H7 (cell line): ENCODE measurements around the gene WDR5B. TPM values are rescaled to one million over a fixed set of nuclear protein-coding genes. Genes with fewer than 3 reads are reported as not detected.
"Not testable (repeated sequence)": the region's sequence is repeated elsewhere in the genome, so short reads cannot be mapped to it uniquely, and the experiment has no call there.

ENCODE experiments used
- DNase-seq: peaks from one replicate; pipeline ENCODE4 v3.0.0; 2012
- H3K27me3 ChIP-seq: 2 replicates; pipeline ENCODE4 v1.6.0; 2011; ENCODE audit warnings: mild to moderate bottlenecking, low read length; ENCODE audit not compliant: control insufficient read depth, insufficient read depth
- H3K36me3 ChIP-seq: replicated peaks from 2 replicates; pipeline ENCODE4 v1.5.1; 2011; ENCODE audit warnings: low read length; ENCODE audit not compliant: control insufficient read depth, insufficient read depth
- H3K4me3 ChIP-seq: 2 replicates; pipeline ENCODE4 v1.5.1; 2011; ENCODE audit warnings: low read depth, mild to moderate bottlenecking, control low read depth, low read length, moderate library complexity; ENCODE audit not compliant: insufficient read depth
- total RNA-seq: library from RNA; depleted of rRNA; stranded (reverse); fragments of >200 nt; shearing (Covaris generic); gene quantifications from 2 replicates; pipeline ENCODE4 v1.2.3, GENCODE V29; 2014; rRNA removed

WDR5B gene
- total RNA-seq, 1 experiment from 2014 or later = 1.2 TPM

DNA sequence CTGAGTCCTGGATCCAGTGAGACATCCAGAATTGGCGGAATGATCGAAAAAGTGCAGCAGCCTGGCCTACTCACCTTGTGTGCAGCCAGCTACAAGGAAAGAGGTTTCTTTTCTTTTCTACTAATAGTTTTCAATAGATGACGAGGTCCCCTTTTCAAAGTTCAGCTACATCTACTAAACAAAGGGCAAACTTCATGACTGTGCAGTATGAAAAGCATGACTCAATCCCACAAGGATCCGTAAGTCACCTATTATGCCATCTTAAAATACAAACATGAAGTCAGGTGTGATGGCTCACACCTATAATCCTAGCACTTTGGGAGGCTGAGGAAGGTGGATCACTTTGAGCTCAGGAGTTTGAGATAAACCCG lies 49.5 kb downstream of the WDR5B start:
- peaks cover 13% of the 10 kb centered on the region for H3K36me3 ChIP-seq

GRCh38 chr3:122365582-122366378 lies 50.1 kb downstream of the WDR5B start:
- not testable (repeated sequence) for DNase-seq, H3K4me3 ChIP-seq
- H3K36me3 ChIP-seq = peaks cover 12% of the 10 kb centered on the region

More for the DNA sequence above, 49.5 kb downstream of the WDR5B start:
- no peak for DNase-seq
- no peak overlapping the region for H3K4me3 ChIP-seq
- no peaks in the 10 kb centered on the region for H3K27me3 ChIP-seq

GRCh38 chr3:122365073-122365472 lies 50.8 kb downstream of the WDR5B start:
- Histone ChIP-seq H3K27me3 (no peaks in the 10 kb centered on the region), H3K36me3 (peaks cover 12% of the 10 kb centered on the region), H3K4me3 (no peak overlapping the region)
- no peak for DNase-seq

More at GRCh38 chr3:122365582-122366378, 50.1 kb downstream of the WDR5B start:
- H3K27me3 ChIP-seq = not testable (repeated sequence)

DNA sequence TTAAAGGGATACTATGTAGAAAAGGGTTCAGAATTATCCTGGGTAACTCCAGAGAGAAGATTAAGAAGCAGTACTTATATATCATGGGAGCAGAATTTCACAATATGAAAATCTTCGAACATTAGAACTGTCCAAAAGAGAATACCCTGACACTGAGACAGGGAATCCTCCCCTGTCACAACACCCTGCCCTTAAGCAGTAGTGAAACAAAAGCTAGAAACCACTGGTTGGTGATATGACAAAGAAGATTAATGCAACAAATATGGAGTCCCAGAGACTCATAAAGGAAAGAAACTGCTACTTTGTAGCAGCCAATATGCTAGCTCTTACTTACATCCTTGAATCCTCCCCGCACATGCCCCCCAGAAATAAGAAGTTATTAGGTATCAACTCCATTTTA lies 51.4 kb downstream of the WDR5B start:
- no peak for DNase-seq
- Histone ChIP-seq H3K4me3 (no peak overlapping the region), H3K27me3 (no peaks in the 10 kb centered on the region), H3K36me3 (peaks cover 12% of the 10 kb centered on the region)

Other genes starting within 250 kb of the WDR5B start
- gene CASR, start 232.4 kb downstream of the WDR5B start, total RNA-seq = 0.10 and 0.15 TPM in 2 replicates
- gene CSTA, start 90.8 kb downstream of the WDR5B start, total RNA-seq = not detected in 2 replicates
- 36.6 and 39.4 TPM in 2 replicates for gene MIX23, start 32.8 kb downstream of the WDR5B start, total RNA-seq
- 59.3 and 82.0 TPM in 2 replicates for gene FAM162A, start 31.9 kb downstream of the WDR5B start, total RNA-seq
- gene KPNA1, start 98.9 kb upstream of the WDR5B start, total RNA-seq = 20.4 and 34.1 TPM in 2 replicates
- 1.1 TPM in 2 replicates for gene PARP9, start 148.2 kb upstream of the WDR5B start, total RNA-seq
- gene DTX3L, start 148.3 kb upstream of the WDR5B start, total RNA-seq = 1.9 and 2.0 TPM in 2 replicates
- not detected in 2 replicates for gene PARP15, start 161.6 kb upstream of the WDR5B start, total RNA-seq